Measurements from ENCODE around the gene RPL5. TPM values are rescaled to one million over a fixed set of nuclear protein-coding genes. Genes with fewer than 3 reads are reported as not detected.

RPL5 gene
- total RNA-seq, 1 experiment from 2014 or later: 1,480 TPM

DNA sequence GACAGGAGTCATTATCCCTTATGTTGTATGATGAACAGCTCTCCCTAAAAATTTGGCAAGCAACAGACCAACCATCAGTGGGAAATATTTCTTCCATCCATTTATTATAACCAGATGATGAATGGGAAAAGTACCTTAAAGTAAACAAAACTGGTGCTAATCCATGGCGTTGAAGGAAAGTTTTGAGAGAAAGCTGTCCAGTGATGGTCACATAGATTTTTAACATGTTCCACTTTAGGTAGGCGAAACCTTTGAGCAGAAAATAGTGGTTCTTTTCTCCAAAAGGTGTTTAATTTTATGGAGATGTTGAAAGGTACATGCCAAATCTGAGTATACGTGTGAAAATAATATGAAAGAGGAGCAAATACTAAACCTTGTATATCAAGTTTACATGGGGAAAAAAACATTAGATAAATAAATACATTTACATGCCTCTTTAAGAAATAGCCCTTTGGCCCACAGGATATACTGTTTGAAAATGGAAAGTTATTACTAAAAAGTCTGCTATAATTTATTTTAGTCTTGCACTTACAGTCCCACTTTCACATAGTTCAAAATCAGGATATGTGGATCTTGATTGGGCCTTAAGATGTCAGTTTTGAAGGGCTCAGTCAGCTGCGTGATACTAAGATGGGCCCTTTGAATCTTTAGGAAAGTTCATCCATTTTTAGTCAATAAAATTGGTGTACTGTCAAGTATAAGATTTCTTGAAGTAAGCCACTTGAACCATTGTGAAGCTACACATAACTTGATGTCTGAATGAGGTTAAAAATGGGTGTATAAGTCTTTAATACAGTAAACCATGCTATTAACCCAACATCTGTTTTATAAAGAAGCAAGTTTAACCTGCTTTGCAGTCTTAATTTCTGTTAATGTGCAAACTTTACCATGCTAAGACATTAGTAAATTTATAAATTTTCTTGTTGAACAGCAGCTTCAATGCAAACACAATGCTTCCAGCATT is 10.5 kb downstream of the RPL5 start:
- TF ChIP-seq FOSL1 (IDR thresholded peaks at IDR 0.05; ENCODE audit: low read depth): no peak
- peak; percentile 13; the same call in 1 of the 2 replicates for TF ChIP-seq JUND (IDR thresholded peaks at IDR 0.05)
- TF ChIP-seq EZH2phosphoT487 (IDR thresholded peaks at IDR 0.05; ENCODE audit: borderline replicate concordance): no peak
- TF ChIP-seq POLR2A (IDR thresholded peaks at IDR 0.05; ENCODE audit: borderline replicate concordance, extremely low read depth, insufficient read depth, insufficient read length): no peak
- no peaks in the 10 kb centered on the region for H3K4me1 ChIP-seq (ENCODE audit: control insufficient read depth in 1 of 2, insufficient read depth in 2 of 2, low read length in 2 of 2)
- H3K27ac ChIP-seq (ENCODE audit: low read depth, low read length): no peak overlapping the region
- peaks cover 40% of the 10 kb centered on the region for H3K79me2 ChIP-seq (ENCODE audit: insufficient read depth, low read length)
- H3K9me3 ChIP-seq (ENCODE audit: control insufficient read depth in 1 of 2, insufficient read depth in 1 of 2, low read depth in 1 of 2, low read length in 2 of 2): no peaks in the 10 kb centered on the region
- no peaks in the 10 kb centered on the region for H3K27me3 ChIP-seq (ENCODE audit: insufficient read depth, low read length)
- H2AFZ ChIP-seq (ENCODE audit: low read depth, low read length, poor library complexity, severe bottlenecking): no peak overlapping the region
- RAD21 ChIA-PET (ENCODE audit: low non-redundant PET in 1 of 2, low total read pairs in 2 of 2, uncharacterized antibody in 2 of 2, unreplicated experiment in 2 of 2): no interaction called here
- H3K9ac ChIP-seq (ENCODE audit: low read length): no peak overlapping the region
- no peak for DNase-seq (ENCODE audit: low read depth, low spot score)
- H3K36me3 ChIP-seq (ENCODE audit: control insufficient read depth in 1 of 2, insufficient read depth in 2 of 2, low read length in 2 of 2): peaks cover 52 to 59% of the 10 kb centered on the region in 2 experiments
- POLR2A ChIA-PET: interaction anchor here (1.6 kb wide), 1 partner anchor 11 kb away, joined by 5 read pairs; the partner anchor contains the start of gene RPL5
- CTCF ChIA-PET: interaction anchor here (1.0 to 1.6 kb wide), 2 partner anchors 10 to 11 kb away, joined by 3 to 5 read pairs; partner anchors contain the start of gene RPL5
- no peak overlapping the region for H3K4me2 ChIP-seq (ENCODE audit: low read length)
- H3K9me2 ChIP-seq (ENCODE audit: insufficient read depth): no peaks in the 10 kb centered on the region
- no peak for ATAC-seq
- no TSS peak for BruUV-seq (replicated peaks)
- H4K20me1 ChIP-seq (ENCODE audit: insufficient read depth): peaks cover 58% of the 10 kb centered on the region
- no peak overlapping the region for H3K4me3 ChIP-seq (replicated peaks in 1 of 2; ENCODE audit: low read depth in 1 of 2, low read length in 2 of 2)
- intact Hi-C loops (cut with micrococcal nuclease): no loop called here

DNA sequence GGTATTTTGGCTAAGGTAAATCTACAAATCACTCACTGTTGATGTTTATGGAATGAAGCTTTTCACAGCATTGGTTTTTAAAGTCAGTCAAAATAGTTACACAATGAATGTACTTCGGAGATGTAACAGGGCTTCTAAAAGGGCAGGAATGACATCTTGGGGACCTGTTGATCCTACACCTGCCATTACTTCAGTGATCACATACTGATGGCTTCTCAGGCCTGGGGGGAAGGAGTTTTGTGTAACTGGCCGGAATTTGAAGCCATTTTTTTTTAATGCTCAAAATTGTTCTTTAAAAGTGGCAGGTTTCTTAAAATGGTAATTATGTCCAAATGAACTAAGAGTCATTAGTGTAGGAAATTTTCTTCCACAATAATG is 11.2 kb downstream of the RPL5 start:
- CTCF ChIA-PET: interaction anchor here (1.0 kb wide), 1 partner anchor 11 kb away, joined by 3 read pairs; the partner anchor contains the start of gene RPL5
- Histone ChIP-seq H3K36me3 (ENCODE audit: control insufficient read depth in 1 of 2, insufficient read depth in 2 of 2, low read length in 2 of 2) (peaks cover 45 to 52% of the 10 kb centered on the region in 2 experiments), H3K79me2 (ENCODE audit: insufficient read depth, low read length) (peaks cover 34% of the 10 kb centered on the region)

More for the DNA sequence above, 11.2 kb downstream of the RPL5 start:
- H3K9ac ChIP-seq (ENCODE audit: low read length): no peak overlapping the region
- H3K4me1 ChIP-seq (ENCODE audit: control insufficient read depth in 1 of 2, insufficient read depth in 2 of 2, low read length in 2 of 2): no peaks in the 10 kb centered on the region
- RAD21 ChIA-PET (ENCODE audit: low non-redundant PET in 1 of 2, low total read pairs in 2 of 2, uncharacterized antibody in 2 of 2, unreplicated experiment in 2 of 2): interaction anchor here in 1 of 2 experiments (0.6 kb wide), 1 partner anchor 94 kb away, joined by 4 read pairs; no protein-coding TSS in a partner anchor
- no TSS peak for BruUV-seq (replicated peaks)
- DNase-seq (ENCODE audit: low read depth, low spot score) (no peak), ATAC-seq (no peak)
- POLR2A ChIA-PET: interaction anchor here (1.6 kb wide), 1 partner anchor 12 kb away, joined by 5 read pairs; the partner anchor contains the start of gene RPL5
- H3K4me2 ChIP-seq (ENCODE audit: low read length): no peak overlapping the region
- no peaks in the 10 kb centered on the region for H3K9me2 ChIP-seq (ENCODE audit: insufficient read depth)
- intact Hi-C loops (cut with micrococcal nuclease): no loop called here
- TF ChIP-seq POLR2AphosphoS5 (IDR thresholded peaks at IDR 0.05; ENCODE audit: low read depth, low read length) (peak; percentile 34), FOSL1 (IDR thresholded peaks at IDR 0.05; ENCODE audit: low read depth) (no peak), SIN3A (IDR thresholded peaks at IDR 0.05; ENCODE audit: low read depth) (no peak)
- peaks cover 51% of the 10 kb centered on the region for H4K20me1 ChIP-seq (ENCODE audit: insufficient read depth)
- H3K9me3 ChIP-seq (ENCODE audit: control insufficient read depth in 1 of 2, insufficient read depth in 1 of 2, low read depth in 1 of 2, low read length in 2 of 2): no peaks in the 10 kb centered on the region
- no peaks in the 10 kb centered on the region for H3K27me3 ChIP-seq (ENCODE audit: insufficient read depth, low read length)
- H2AFZ ChIP-seq (ENCODE audit: low read depth, low read length, poor library complexity, severe bottlenecking): no peak overlapping the region
- H3K4me3 ChIP-seq (replicated peaks in 1 of 2; ENCODE audit: low read depth in 1 of 2, low read length in 2 of 2): no peak overlapping the region
- H3K27ac ChIP-seq (ENCODE audit: low read depth, low read length): no peak overlapping the region

Measured in HCT116 (cell line).